Measurements from ENCODE around the gene PCDHGA10.
A peak's percentile ranks its signal among the peaks of the same experiment; 100 is the strongest.
"Not testable (repeated sequence)": the region's sequence is repeated elsewhere in the genome, so short reads cannot be mapped to it uniquely, and the experiment has no call there.

The PCDHGA10 gene

GRCh38 chr5:141371572-141372475, 41.0 kb upstream of the PCDHGA10 start:
- Histone ChIP-seq H3K4me1 (no peaks in the 10 kb centered on the region), H3K4me3 (no peak overlapping the region), H3K27me3 (no peaks in the 10 kb centered on the region), H3K9me3 (peaks cover 6 to 99% (median 90%) of the 10 kb centered on the region in 3 donors), H3K36me3 (peaks cover 0 to 57% (median 53%) of the 10 kb centered on the region in 3 donors), H3K27ac (no peak overlapping the region)
- intact Hi-C loops (cut with DNase I; ENCODE audit: low total_unique reads), result no loop called here
- no peak for DNase-seq
- TF ChIP-seq CTCF (IDR thresholded peaks at IDR 0.05), result no peak

GRCh38 chr5:141373673-141374317, 39.0 kb upstream of the PCDHGA10 start, which contains the start of gene PCDHGA6:
PCDHGA6 (plus strand) TSS chr5:141373891; CDS start chr5:141374084, 193 bp downstream.
- Histone ChIP-seq H3K36me3 (peaks cover 0 to 71% (median 70%) of the 10 kb centered on the region in 3 donors), H3K27ac (no peak within 1 kb of the TSS), H3K4me1 (no peaks in the 10 kb centered on the region), H3K4me3 (peak within 1 kb of the TSS; percentile 21 to 30), H3K27me3 (no peaks in the 10 kb centered on the region), H3K9me3 (peaks cover 6 to 100% (median 95%) of the 10 kb centered on the region in 3 donors)
- intact Hi-C loops (cut with DNase I; ENCODE audit: low total_unique reads), result no loop called here
- no peak for DNase-seq
- peak in 1 of 2 experiments; percentile 25 for TF ChIP-seq CTCF (IDR thresholded peaks at IDR 0.05)

- no peaks in the 10 kb centered on the region for H3K27me3 ChIP-seq
- peaks cover 0 to 78% (median 71%) of the 10 kb centered on the region in 3 donors for H3K36me3 ChIP-seq
- intact Hi-C loops (cut with DNase I; ENCODE audit: low total_unique reads), result no loop called here
- H3K27ac ChIP-seq, result no peak overlapping the region
- no peak overlapping the region for H3K4me3 ChIP-seq
- DNase-seq, result no peak
- H3K9me3 ChIP-seq, result peaks cover 6 to 100% (median 87%) of the 10 kb centered on the region in 3 donors
- no peaks in the 10 kb centered on the region for H3K4me1 ChIP-seq
- no peak for TF ChIP-seq CTCF (IDR thresholded peaks at IDR 0.05)
Measured at GRCh38 chr5:141374627-141375026, 38.2 kb upstream of the PCDHGA10 start.

GRCh38 chr5:141375444-141376155, 37.2 kb upstream of the PCDHGA10 start:
- peaks cover 6 to 100% (median 85%) of the 10 kb centered on the region in 3 donors for H3K9me3 ChIP-seq
- peaks cover 0 to 75% (median 63%) of the 10 kb centered on the region in 3 donors for H3K36me3 ChIP-seq
- DNase-seq; H3K27ac ChIP-seq; H3K27me3 ChIP-seq; intact Hi-C loops (cut with DNase I; ENCODE audit: low total_unique reads); H3K4me3 ChIP-seq; H3K4me1 ChIP-seq: not testable (repeated sequence)

GRCh38 chr5:141382469-141383294, 30.1 kb upstream of the PCDHGA10 start, which contains the start of gene PCDHGA7:
PCDHGA7 (plus strand) TSS chr5:141382742; CDS start chr5:141382900, 158 bp downstream.
- H3K4me1 ChIP-seq, result no peaks in the 10 kb centered on the region
- no peak within 1 kb of the TSS for H3K27ac ChIP-seq
- intact Hi-C loops (cut with DNase I; ENCODE audit: low total_unique reads), result no loop called here
- peaks cover 37 to 100% (median 80%) of the 10 kb centered on the region in 3 donors for H3K9me3 ChIP-seq
- TF ChIP-seq CTCF (IDR thresholded peaks at IDR 0.05), result peak in 1 of 2 experiments; percentile 10
- no peaks in the 10 kb centered on the region for H3K27me3 ChIP-seq
- DNase-seq, result no peak
- H3K36me3 ChIP-seq, result peaks cover 4 to 70% (median 68%) of the 10 kb centered on the region in 3 donors
- peak within 1 kb of the TSS; percentile 13 to 29 for H3K4me3 ChIP-seq

Data from tibial artery (tissue), 4 donors.